ENCODE results near the gene TGIF1.
"Not testable (repeated sequence)": the region's sequence is repeated elsewhere in the genome, so short reads cannot be mapped to it uniquely, and the experiment has no call there.

Gene TGIF1

DNA sequence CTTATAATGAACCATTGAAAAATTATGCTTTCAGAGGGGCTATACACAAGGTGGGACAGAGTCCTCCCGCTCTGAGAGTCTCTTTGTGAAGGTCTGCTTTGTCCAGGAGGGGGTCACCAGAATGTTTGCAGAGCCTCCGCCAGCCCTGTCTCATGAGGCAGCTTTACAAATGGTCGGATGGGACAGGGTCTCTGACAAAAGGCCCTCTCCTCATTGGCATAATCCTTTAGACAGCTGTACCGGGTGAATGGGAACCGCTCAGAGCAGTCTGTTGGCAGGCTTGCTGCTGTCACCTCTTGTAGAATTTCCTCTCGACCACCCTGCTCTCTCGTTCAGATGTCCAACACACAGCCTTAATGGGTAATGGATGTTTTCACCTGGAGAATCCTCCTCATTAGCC is 40.2 kb upstream of the TGIF1 start:
- no peak for DNase-seq (ENCODE audit: low read depth, low spot score)
- H3K4me3 ChIP-seq (ENCODE audit: insufficient read length, low read depth), result no peak overlapping the region
- no peaks in the 10 kb centered on the region for H3K9me3 ChIP-seq (ENCODE audit: insufficient read depth, low read length)
- no peaks in the 10 kb centered on the region for H3K4me1 ChIP-seq (ENCODE audit: insufficient read depth, insufficient read length)
- H3K36me3 ChIP-seq (ENCODE audit: insufficient read depth, insufficient read length, low read length), result no peaks in the 10 kb centered on the region
- TF ChIP-seq SUZ12 (IDR thresholded peaks at IDR 0.05; ENCODE audit: extremely low read depth, insufficient read depth, insufficient read length) (no peak), ZNF274 (IDR thresholded peaks at IDR 0.05; ENCODE audit: low read depth, low read length) (no peak)
- H3K9ac ChIP-seq (ENCODE audit: insufficient read length, low read depth), result no peak overlapping the region
- no peaks in the 10 kb centered on the region for H3K27me3 ChIP-seq (ENCODE audit: insufficient read depth, insufficient read length)

DNA sequence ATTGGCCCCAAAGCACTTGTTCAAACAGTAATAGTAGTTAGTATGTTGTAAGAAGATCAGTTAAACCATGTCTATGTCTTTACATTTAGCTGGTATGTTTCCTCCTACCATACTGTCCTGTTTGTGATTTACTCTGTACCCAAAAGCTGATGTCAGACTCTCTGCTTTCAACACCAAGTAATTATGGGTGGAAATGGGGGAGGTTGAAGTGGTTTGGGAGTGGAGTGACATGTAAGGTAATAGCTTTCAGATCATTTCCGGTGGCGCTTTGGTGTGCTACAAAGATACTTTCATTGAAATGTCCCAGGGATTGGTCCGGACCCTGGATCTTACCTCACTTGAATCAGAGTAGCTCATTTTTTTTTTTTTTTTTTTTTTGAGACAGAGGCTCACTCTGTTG is 39.7 kb upstream of the TGIF1 start:
- Histone ChIP-seq H3K4me3 (ENCODE audit: insufficient read length, low read depth) (no peak overlapping the region), H3K4me1 (ENCODE audit: insufficient read depth, insufficient read length) (no peaks in the 10 kb centered on the region), H3K36me3 (ENCODE audit: insufficient read depth, insufficient read length, low read length) (no peaks in the 10 kb centered on the region), H3K9me3 (ENCODE audit: insufficient read depth, low read length) (no peaks in the 10 kb centered on the region), H3K9ac (ENCODE audit: insufficient read length, low read depth) (no peak overlapping the region), H3K27me3 (ENCODE audit: insufficient read depth, insufficient read length) (no peaks in the 10 kb centered on the region)
- DNase-seq (ENCODE audit: low read depth, low spot score), result no peak
- TF ChIP-seq SUZ12 (IDR thresholded peaks at IDR 0.05; ENCODE audit: extremely low read depth, insufficient read depth, insufficient read length), result no peak

DNA sequence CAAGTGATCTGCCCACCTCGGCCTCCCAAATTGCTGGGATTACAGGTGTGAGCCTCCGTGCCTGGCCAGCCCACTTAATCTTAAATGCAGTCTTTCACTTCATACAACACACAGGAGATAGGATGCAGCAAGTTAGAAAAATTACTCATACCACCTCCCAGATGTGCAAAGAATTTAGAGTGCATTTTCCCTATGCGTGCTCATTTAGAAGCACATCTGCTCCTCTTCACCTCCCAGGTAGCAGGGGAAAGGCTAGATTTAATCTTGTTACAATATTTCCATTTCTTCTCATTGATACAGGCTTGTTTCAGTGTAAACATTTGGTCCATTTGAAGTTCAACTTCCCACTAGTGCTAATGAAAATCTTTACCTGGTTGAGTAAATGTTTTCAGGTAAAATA is 39.1 kb upstream of the TGIF1 start:
- not testable (repeated sequence) for H3K4me1 ChIP-seq (ENCODE audit: insufficient read depth, insufficient read length); H3K9me3 ChIP-seq (ENCODE audit: insufficient read depth, low read length)

GRCh38 chr18:3411327-3411726 is 38.6 kb upstream of the TGIF1 start:
- TF ChIP-seq YY1 (IDR thresholded peaks at IDR 0.05; ENCODE audit: insufficient read depth, insufficient read length) (no peak), ZNF274 (IDR thresholded peaks at IDR 0.05; ENCODE audit: low read depth, low read length) (no peak), SUZ12 (IDR thresholded peaks at IDR 0.05; ENCODE audit: extremely low read depth, insufficient read depth, insufficient read length) (no peak)
- Histone ChIP-seq H3K4me1 (ENCODE audit: insufficient read depth, insufficient read length) (no peaks in the 10 kb centered on the region), H3K9ac (ENCODE audit: insufficient read length, low read depth) (no peak overlapping the region)

More for the DNA sequence above, 39.1 kb upstream of the TGIF1 start:
- not testable (repeated sequence) for DNase-seq (ENCODE audit: low read depth, low spot score); H3K9ac ChIP-seq (ENCODE audit: insufficient read length, low read depth); H3K4me3 ChIP-seq (ENCODE audit: insufficient read length, low read depth); H3K27me3 ChIP-seq (ENCODE audit: insufficient read depth, insufficient read length); H3K36me3 ChIP-seq (ENCODE audit: insufficient read depth, insufficient read length, low read length)

GRCh38 chr18:3411854-3412268 is 38.1 kb upstream of the TGIF1 start:
- Histone ChIP-seq H3K27me3 (ENCODE audit: insufficient read depth, insufficient read length) (no peaks in the 10 kb centered on the region), H3K36me3 (ENCODE audit: insufficient read depth, insufficient read length, low read length) (no peaks in the 10 kb centered on the region), H3K9me3 (ENCODE audit: insufficient read depth, low read length) (no peaks in the 10 kb centered on the region), H3K4me1 (ENCODE audit: insufficient read depth, insufficient read length) (no peaks in the 10 kb centered on the region), H3K4me3 (ENCODE audit: insufficient read length, low read depth) (no peak overlapping the region), H3K9ac (ENCODE audit: insufficient read length, low read depth) (no peak overlapping the region)
- no peak for TF ChIP-seq YY1 (IDR thresholded peaks at IDR 0.05; ENCODE audit: insufficient read depth, insufficient read length)
- TF ChIP-seq SUZ12 (IDR thresholded peaks at IDR 0.05; ENCODE audit: extremely low read depth, insufficient read depth, insufficient read length), result no peak
- TF ChIP-seq ZNF274 (IDR thresholded peaks at IDR 0.05; ENCODE audit: low read depth, low read length), result no peak
- DNase-seq (ENCODE audit: low read depth, low spot score), result no peak

More at GRCh38 chr18:3411327-3411726, 38.6 kb upstream of the TGIF1 start:
- H3K4me3 ChIP-seq (ENCODE audit: insufficient read length, low read depth), result no peak overlapping the region
- H3K9me3 ChIP-seq (ENCODE audit: insufficient read depth, low read length), result no peaks in the 10 kb centered on the region
- no peaks in the 10 kb centered on the region for H3K36me3 ChIP-seq (ENCODE audit: insufficient read depth, insufficient read length, low read length)
- no peaks in the 10 kb centered on the region for H3K27me3 ChIP-seq (ENCODE audit: insufficient read depth, insufficient read length)
- DNase-seq (ENCODE audit: low read depth, low spot score), result no peak

- not testable (repeated sequence) for H3K27me3 ChIP-seq (ENCODE audit: insufficient read depth, insufficient read length); DNase-seq (ENCODE audit: low read depth, low spot score); H3K9me3 ChIP-seq (ENCODE audit: insufficient read depth, low read length); H3K4me3 ChIP-seq (ENCODE audit: insufficient read length, low read depth); H3K4me1 ChIP-seq (ENCODE audit: insufficient read depth, insufficient read length); H3K36me3 ChIP-seq (ENCODE audit: insufficient read depth, insufficient read length, low read length); H3K9ac ChIP-seq (ENCODE audit: insufficient read length, low read depth)
These were observed 37.4 kb upstream of the TGIF1 start for GRCh38 chr18:3412528-3412927.

DNA sequence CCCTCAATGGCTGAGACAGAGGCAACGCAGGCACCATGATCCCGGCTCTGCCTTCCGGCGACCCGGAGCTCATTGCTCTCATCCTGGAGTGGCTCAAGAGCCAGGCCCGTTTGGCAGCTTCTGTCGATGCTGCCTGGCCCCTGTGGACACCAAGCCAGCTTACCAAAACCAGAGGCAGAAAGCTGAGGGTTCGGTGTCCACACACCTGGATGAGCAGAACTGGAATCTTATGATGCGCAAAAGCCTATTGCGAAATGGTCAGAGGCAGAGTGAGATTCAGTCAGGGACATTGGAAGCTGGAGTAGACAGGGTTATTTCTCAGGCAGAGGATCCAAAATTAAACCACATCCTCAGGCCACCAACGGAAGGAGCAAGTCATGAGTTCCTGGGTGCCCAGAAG is 34.9 kb upstream of the TGIF1 start:
- TF ChIP-seq ZNF274 (IDR thresholded peaks at IDR 0.05; ENCODE audit: low read depth, low read length) (no peak), YY1 (IDR thresholded peaks at IDR 0.05; ENCODE audit: insufficient read depth, insufficient read length) (no peak), SUZ12 (IDR thresholded peaks at IDR 0.05; ENCODE audit: extremely low read depth, insufficient read depth, insufficient read length) (no peak)
- H3K27me3 ChIP-seq (ENCODE audit: insufficient read depth, insufficient read length), result no peaks in the 10 kb centered on the region
- no peaks in the 10 kb centered on the region for H3K36me3 ChIP-seq (ENCODE audit: insufficient read depth, insufficient read length, low read length)
- DNase-seq (ENCODE audit: low read depth, low spot score), result no peak
- no peaks in the 10 kb centered on the region for H3K4me1 ChIP-seq (ENCODE audit: insufficient read depth, insufficient read length)
- no peaks in the 10 kb centered on the region for H3K9me3 ChIP-seq (ENCODE audit: insufficient read depth, low read length)
- H3K4me3 ChIP-seq (ENCODE audit: insufficient read length, low read depth), result no peak overlapping the region
- H3K9ac ChIP-seq (ENCODE audit: insufficient read length, low read depth), result no peak overlapping the region

DNA sequence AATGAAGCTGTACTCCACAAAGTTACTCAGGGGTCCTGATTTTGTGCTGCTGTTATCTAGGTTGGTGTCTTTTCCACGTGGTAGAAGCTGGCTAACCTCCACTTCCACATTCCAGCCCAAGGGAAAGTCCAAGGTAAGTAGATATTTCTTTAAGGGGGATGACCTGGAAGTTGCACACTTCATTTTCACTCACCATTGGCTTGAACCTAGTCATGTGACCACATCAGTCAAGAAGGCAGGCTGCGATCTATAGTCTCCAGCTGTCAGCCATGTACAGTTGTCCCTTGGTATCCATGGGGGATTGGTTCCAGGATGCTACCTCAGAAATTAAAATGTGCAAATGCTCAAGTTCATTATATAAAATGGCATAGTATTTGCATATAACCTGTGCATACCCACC is 31.9 kb upstream of the TGIF1 start:
- no peak for TF ChIP-seq YY1 (IDR thresholded peaks at IDR 0.05; ENCODE audit: insufficient read depth, insufficient read length)
- no peak for TF ChIP-seq SUZ12 (IDR thresholded peaks at IDR 0.05; ENCODE audit: extremely low read depth, insufficient read depth, insufficient read length)
- TF ChIP-seq ZNF274 (IDR thresholded peaks at IDR 0.05; ENCODE audit: low read depth, low read length), result no peak
- Histone ChIP-seq H3K9me3 (ENCODE audit: insufficient read depth, low read length) (no peaks in the 10 kb centered on the region), H3K9ac (ENCODE audit: insufficient read length, low read depth) (no peak overlapping the region), H3K4me1 (ENCODE audit: insufficient read depth, insufficient read length) (no peaks in the 10 kb centered on the region), H3K27me3 (ENCODE audit: insufficient read depth, insufficient read length) (no peaks in the 10 kb centered on the region), H3K4me3 (ENCODE audit: insufficient read length, low read depth) (no peak overlapping the region), H3K36me3 (ENCODE audit: insufficient read depth, insufficient read length, low read length) (no peaks in the 10 kb centered on the region)
- DNase-seq (ENCODE audit: low read depth, low spot score), result no peak

Measured in NT2/D1 (cell line).